ENCODE results near the gene BAZ1B. TPM values are rescaled to one million over a fixed set of nuclear protein-coding genes. Genes with fewer than 3 reads are reported as not detected.
"Not testable (repeated sequence)": the region's sequence is repeated elsewhere in the genome, so short reads cannot be mapped to it uniquely, and the experiment has no call there.

The BAZ1B gene
- total RNA-seq, 1 donor from 2014 or later, result 40.9 TPM

DNA sequence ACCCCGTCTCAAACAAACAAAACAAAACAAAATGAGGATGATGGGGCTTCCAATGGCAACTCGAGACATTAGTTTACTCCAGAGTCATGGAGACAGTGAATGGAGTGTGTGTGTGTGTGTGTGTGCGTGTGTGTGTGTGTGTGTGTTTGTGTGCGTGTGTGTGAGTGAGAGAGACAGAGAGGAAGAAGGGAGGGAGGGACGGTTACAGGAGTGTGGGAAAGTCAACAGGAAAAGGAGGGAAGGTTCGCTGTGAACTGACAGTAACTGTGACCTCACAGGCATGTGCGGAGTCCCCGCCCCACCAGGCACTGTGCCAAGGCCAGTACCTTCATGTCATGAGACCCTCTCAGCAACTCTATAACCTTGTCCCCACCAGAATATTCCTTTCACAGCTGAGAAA is 102.1 kb downstream of the BAZ1B start:
- intact Hi-C loops (cut with DNase I); DNase-seq (ENCODE audit: missing footprints); ATAC-seq: not testable (repeated sequence)

DNA sequence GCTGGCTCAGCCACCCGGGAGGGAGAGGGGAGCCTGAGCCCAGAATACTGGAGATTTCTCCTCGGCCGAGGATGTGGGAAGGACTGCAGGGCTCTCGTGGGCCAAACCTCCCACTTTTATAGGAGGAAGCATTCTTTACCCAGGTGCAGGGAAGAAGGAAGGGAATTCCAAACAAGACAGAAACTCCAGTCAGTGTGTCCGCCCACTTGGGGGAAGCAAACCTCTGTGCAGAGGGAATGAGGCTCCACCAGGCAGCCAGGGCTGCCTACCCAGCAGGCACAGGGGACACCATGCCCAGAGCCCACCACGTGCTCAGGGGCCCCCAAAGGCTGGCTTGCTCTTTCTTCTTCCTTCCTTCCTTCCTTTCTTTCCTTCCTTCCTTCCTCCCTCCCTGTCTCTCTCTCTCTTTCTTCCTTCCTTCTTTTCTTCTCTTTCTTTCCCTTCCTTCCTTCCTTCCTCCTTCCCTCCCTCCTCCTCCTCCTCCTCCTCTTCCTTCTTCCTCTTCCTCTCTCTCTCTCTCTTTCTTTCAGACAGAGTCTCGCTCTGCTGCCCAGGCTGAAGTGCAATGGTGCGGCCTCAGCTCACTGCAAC is 103.9 kb downstream of the BAZ1B start:
- DNase-seq (ENCODE audit: missing footprints), result no peak
- ATAC-seq, result no peak
- intact Hi-C loops (cut with DNase I), result no loop called here

DNA sequence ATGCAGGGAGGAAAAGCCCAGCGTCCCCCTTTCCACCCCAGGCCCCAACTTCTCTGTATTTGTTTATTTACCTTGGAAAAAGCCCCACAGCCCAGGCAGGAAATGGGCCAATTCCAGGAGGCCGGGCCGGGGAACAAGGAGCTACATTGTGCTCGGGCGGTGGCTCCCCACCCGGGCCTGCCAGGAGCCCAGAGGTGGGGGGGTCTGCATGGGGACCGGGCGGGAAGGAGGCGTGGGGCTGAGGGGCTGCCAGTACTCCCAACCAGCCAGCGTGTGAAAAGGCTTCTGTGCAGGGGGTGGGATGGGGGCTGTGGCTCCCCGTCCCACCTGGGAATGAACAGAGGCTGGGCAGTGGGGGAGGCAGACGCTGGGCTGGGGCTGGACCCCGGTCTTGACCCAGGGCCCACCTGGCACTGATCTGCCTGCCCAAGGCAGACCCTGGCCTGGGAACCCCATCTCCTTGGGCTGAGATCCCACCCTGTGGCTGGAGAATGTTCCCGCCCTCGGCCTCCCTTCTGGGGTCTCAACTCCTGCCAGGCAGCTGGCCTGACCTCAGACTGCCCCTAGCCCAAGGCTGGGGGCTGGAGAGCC is 111.5 kb downstream of the BAZ1B start:
- ATAC-seq, result peak; percentile 97
- intact Hi-C loops (cut with DNase I), result not testable (repeated sequence)
- peak; percentile 76 for DNase-seq (ENCODE audit: missing footprints)

DNA sequence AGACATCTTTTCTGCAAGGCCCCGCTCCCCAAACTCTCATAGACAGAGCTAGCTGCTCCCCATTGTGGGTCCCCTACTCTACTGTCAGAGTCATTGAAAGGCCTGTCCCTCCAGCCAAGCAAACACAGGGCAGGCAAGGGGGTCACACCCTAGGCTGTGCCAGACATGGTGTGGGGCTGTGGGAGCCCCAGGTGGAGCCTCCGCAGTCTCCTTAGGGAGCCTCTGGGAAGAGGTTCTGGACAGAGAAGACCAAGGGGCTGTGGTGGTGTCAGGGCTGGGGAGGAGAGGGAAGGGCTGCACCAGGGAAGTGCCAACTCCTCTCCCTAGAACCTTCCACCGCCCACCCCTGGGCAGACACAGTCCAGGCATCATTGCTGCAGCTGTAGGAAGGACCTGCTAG is 117.2 kb downstream of the BAZ1B start:
- intact Hi-C loops (cut with DNase I); DNase-seq (ENCODE audit: missing footprints); ATAC-seq: not testable (repeated sequence)

DNA sequence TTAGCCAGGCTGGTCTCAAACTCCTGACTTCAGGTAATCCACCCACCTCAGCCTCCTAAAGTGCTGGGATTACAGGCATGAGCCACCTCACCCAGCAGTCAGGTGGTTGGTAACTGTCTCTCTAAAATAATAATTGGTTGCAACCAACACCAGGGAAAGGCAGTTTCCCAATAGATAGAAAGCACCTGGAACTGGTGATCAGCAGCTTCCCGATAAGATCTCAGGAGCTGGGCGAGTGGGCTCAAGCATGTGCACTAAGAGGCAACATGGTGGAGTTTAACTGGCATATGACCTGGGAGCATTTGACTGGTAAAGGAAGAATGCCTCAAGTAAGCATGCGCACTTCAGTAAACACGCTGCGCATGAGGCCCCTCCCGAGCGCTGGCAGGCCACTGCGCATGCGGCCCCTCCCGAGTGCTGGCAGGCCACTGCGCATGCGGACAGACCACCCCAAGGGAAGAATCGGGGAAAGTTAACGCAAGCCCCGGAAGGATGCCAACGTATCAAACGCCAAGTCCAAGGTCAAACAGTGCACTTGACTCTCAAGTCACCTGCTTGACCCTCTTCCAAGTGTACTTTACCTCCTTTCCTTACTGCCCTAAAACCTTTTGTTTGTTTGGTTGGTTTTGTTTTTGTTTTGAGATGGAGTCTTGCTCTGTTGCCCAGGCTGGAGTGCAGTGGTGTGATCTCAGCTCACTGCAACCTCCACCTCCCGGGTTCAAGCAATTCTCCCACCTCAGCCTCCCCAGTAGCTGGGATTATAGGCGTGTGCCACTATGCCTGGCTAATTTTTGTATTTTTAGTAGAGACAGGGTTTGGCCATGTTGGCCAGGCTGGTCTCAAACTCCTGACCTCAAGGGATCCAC is 122.7 kb downstream of the BAZ1B start:
- ATAC-seq, result peak; percentile 62
- intact Hi-C loops (cut with DNase I), result not testable (repeated sequence)
- peak; percentile 80 for DNase-seq (ENCODE audit: missing footprints)

DNA sequence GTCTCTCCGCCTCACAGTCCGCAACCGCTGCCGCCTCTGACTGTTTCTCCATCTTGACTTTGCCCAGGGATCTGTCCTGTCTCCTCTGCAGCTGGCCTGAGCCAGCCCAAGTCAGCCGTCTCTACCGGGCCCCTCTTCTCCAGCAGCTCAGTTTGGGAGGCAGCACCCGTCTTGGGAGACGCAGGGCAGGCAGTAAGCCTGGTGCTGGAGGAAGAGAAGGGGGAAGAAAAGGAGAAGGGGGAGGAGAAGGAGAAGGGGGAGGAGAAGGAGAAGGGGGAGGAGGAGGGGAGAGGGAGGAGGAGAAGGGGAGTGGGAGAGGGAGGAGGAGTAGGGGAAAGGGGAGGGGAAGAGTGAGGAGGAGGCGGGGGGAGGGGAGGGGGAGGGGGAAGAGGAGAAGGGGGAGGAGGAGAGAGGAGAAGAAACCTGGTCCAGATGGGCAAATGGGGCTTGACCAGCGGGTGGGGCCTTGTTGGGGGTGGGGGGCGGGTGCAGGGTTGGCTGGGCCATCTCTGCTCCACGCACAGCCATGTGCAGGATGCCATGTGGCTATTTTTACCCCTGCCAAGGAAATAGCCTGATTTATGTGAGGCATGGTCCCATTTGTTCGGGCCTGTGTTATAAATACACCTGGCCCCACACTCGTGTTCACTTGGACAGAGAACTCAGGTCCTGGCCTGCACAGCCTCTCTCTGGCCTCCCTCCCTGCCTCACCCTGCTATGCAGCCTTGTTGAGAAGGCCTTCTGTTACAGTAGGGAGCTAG is 124.4 kb downstream of the BAZ1B start:
- ATAC-seq, result peak; percentile 16
- intact Hi-C loops (cut with DNase I), result no loop called here
- no peak for DNase-seq (ENCODE audit: missing footprints)

DNA sequence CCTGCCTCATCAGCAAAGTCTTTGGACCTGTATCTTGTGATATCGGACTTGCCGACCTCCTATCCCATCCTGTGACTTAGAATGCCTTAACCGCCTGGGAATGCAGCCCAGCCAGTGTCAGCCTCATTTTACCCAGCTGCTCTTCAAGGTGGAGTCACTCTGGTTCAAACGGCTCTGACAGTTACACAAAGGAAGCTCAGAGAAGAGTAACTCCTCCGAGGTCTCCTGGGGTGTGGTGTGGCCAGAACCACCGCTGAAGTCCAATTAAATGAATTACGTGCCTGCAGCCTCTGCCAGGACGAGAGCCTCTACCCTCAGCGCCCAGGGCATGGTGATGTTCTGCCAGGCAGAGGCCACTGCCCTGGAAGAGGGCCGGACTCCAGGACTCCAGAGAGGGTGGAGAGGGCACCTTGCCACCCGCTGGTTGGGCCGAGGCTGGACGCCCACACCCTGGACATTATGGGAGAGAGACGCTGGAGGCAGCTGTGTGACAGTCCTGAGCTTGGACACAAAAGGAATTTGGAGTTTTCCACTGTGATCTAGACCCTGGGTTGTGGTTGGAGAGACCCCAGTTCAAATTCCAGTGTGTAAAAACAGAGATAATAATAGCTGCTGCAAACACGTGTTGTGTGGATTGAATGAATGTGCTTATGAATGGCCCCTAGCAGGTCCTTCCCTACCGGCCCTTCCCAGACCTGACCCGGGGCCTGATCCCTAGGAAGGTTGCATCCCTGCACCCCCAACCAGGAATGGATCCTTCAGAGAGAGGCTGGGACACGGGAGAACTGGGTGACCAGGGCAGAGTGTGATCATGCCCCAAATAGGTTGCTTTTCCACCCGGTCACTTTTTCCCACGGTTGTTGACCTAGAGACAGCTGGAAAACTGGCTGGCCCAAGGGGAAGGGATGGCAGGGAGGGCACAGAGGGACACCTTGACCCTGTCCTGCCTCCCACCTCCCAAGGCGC is 126.3 kb downstream of the BAZ1B start:
- ATAC-seq (peak; percentile 63), DNase-seq (ENCODE audit: missing footprints) (no peak)
- intact Hi-C loops (cut with DNase I), result no loop called here

DNA sequence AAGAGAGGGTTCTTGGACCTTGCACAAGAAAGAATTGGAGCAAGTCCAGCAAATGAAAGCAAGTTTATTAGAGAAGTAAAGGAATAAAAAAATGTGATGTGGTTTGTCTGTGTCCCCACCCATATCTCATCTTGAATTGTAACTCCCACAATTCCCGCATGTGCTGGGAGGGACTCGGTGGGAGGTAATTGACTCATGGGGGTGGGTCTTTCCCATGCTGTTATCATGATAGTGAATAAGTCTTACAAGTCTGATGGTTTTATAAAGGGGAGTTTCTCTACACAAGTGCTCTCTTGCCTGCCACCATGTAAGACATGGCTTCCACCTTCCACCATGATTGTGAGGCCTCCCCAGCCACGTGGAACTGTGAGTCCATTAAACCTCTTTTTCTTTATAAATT is 127.7 kb downstream of the BAZ1B start:
- DNase-seq (ENCODE audit: missing footprints) (no peak), ATAC-seq (peak; percentile 37)
- intact Hi-C loops (cut with DNase I), result no loop called here

DNA sequence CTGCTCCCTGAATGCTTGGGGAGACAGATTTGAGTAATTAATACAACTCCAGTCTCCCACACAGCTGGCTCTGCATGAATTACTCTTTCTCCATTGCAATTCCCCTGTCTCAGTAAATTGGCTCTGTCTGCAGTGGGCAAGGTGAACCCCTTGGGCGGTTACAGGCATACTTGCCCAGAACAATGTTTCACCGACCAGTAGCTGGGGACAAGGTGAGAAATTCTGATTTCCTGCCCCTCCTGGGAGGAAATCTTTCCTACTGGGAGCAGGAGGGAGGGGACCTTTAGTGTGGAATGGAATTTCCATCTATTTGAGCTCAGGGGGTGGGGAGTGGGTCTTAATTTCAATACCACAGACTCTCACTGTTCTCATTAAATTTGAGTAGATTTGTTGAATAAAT is 130.7 kb downstream of the BAZ1B start:
- ATAC-seq (no peak), DNase-seq (ENCODE audit: missing footprints) (no peak)
- intact Hi-C loops (cut with DNase I), result no loop called here

Other genes starting within 250 kb of the BAZ1B start
- 16.6 TPM for gene NSUN5, start 213.5 kb downstream of the BAZ1B start, total RNA-seq
- gene TRIM50, start 194.2 kb downstream of the BAZ1B start, total RNA-seq, result 0.32 TPM
- not detected for gene FKBP6, start 194.1 kb downstream of the BAZ1B start, total RNA-seq
- gene FZD9, start 88.5 kb downstream of the BAZ1B start, total RNA-seq, result 0.46 TPM
- 71.5 TPM for gene BCL7B, start 35.4 kb upstream of the BAZ1B start, total RNA-seq
- gene TBL2, start 56.3 kb upstream of the BAZ1B start, total RNA-seq, result 10.4 TPM
- 6.4 TPM for gene MLXIPL, start 102.2 kb upstream of the BAZ1B start, total RNA-seq
- 3.0 TPM for gene VPS37D, start 145.5 kb upstream of the BAZ1B start, total RNA-seq
- gene DNAJC30, start 161.2 kb upstream of the BAZ1B start, total RNA-seq, result 13.8 TPM
- 81.1 TPM for gene BUD23, start 161.3 kb upstream of the BAZ1B start, total RNA-seq
- 1.6 TPM for gene STX1A, start 197.4 kb upstream of the BAZ1B start, total RNA-seq
- 21.5 TPM for gene ABHD11, start 216.5 kb upstream of the BAZ1B start, total RNA-seq
- gene CLDN3, start 248.0 kb upstream of the BAZ1B start, total RNA-seq, result not detected

All from Right ventricle myocardium inferior (tissue), 1 donor.